Upper lobe of left lung (tissue), 4 donors: ENCODE data around the gene ZNF772.

Source experiments
- CTCF ChIP-seq, 6 experiments: fragments of 450-650 bp in 4 of 6; fragments of 200-600 bp in 2 of 6; sonication (generic) in 2 of 6; IDR thresholded peaks; one replicate each; pipeline ENCODE4 v1.5.1; 2016 to 2019; ENCODE audit warnings: antibody characterized with exemption in 6 of 6
- POLR2A ChIP-seq, 4 donors: fragments of 450-650 bp; IDR thresholded peaks; one replicate each; pipeline ENCODE4 v1.5.1; 2016 to 2017; ENCODE audit warnings: antibody characterized with exemption in 4 of 4, mild to moderate bottlenecking in 2 of 4

GRCh38 chr19:57441979-57442752, 35.2 kb downstream of the ZNF772 start:
- TF ChIP-seq CTCF (IDR thresholded peaks at IDR 0.05) (no peak), POLR2A (IDR thresholded peaks at IDR 0.05) (no peak)
